Large intestine (tissue), 12 donors: ENCODE measurements around the gene SCG3. TPM values are rescaled to one million over a fixed set of nuclear protein-coding genes. Genes with fewer than 3 reads are reported as not detected.
"Not testable (repeated sequence)": the region's sequence is repeated elsewhere in the genome, so short reads cannot be mapped to it uniquely, and the experiment has no call there.

Source experiments
- DNase-seq, 2 donors: peaks; one replicate each; pipeline versions ENCODE4 v3.0.0 to v3.0.0-alpha.2; 2013
- H3K27ac ChIP-seq: one replicate; pipeline ENCODE4 v1.5.1; 2013; ENCODE audit warnings: low read length
- H3K27me3 ChIP-seq: 2 replicates; pipeline ENCODE4 v1.6.1; 2013; ENCODE audit warnings: low read length; ENCODE audit not compliant: control insufficient read depth, insufficient read depth
- H3K36me3 ChIP-seq: 2 replicates; pipeline ENCODE4 v1.6.1; 2013; ENCODE audit warnings: low read length; ENCODE audit not compliant: control insufficient read depth, insufficient read depth
- H3K4me1 ChIP-seq: one replicate; pipeline ENCODE4 v1.6.1; 2013; ENCODE audit warnings: low read length; ENCODE audit not compliant: control insufficient read depth, insufficient read depth
- H3K4me3 ChIP-seq: one replicate; pipeline ENCODE4 v1.5.1; 2013; ENCODE audit warnings: low read length
- H3K9me3 ChIP-seq: one replicate; pipeline ENCODE4 v1.6.1; 2013; ENCODE audit warnings: mild to moderate bottlenecking, low read depth, low read length, moderate library complexity; ENCODE audit not compliant: control insufficient read depth
- WGBS: methylation state at CpG from one replicate; pipeline ENCODE4 v1.1.5; 2013; ENCODE audit warnings: low lambda C conversion rate; ENCODE audit not compliant: insufficient coverage; 5-methylcytosine and 5-hydroxymethylcytosine counted together
- long read RNA-seq, 11 donors: transcript quantifications; one replicate each; lab custom pipeline, GENCODE V29; 2026
- polyA plus RNA-seq: library from polyadenylated mRNA; unstranded; fragments of 120-200 nt; gene quantifications from one replicate; pipeline ENCODE4 v1.2.1, GENCODE V29; 2013

SCG3 gene
- polyA plus RNA-seq, result 10.0 TPM
- long read RNA-seq, donor 1, result 0 reads
- long read RNA-seq, donor 2, partial matches to known transcripts, result 0 of 1 reads
- long read RNA-seq, donor 2, other reads (novel, unspliced or antisense), result 0 of 1 reads
- long read RNA-seq, donor 3, result 0 reads
- long read RNA-seq, donor 4, result 0 reads
- long read RNA-seq, donor 5, partial matches to known transcripts, result 0 of 3 reads
- long read RNA-seq, donor 5, other reads (novel, unspliced or antisense), result 0 of 3 reads
- long read RNA-seq, donor 6, result 0 reads
- long read RNA-seq, donor 7, partial matches to known transcripts, result 0 of 3 reads
- long read RNA-seq, donor 7, other reads (novel, unspliced or antisense), result 0 of 3 reads
- long read RNA-seq, donor 8, partial matches to known transcripts, result 0 of 3 reads
- long read RNA-seq, donor 8, other reads (novel, unspliced or antisense), result 0 of 3 reads
- long read RNA-seq, donor 9, partial matches to known transcripts, result 0 of 2 reads
- long read RNA-seq, donor 9, other reads (novel, unspliced or antisense), result 0 of 2 reads
- long read RNA-seq, donor 10, partial matches to known transcripts, result 0 of 1 reads
- long read RNA-seq, donor 10, other reads (novel, unspliced or antisense), result 0 of 1 reads
- long read RNA-seq, donor 11, partial matches to known transcripts, result 0 of 1 reads
- long read RNA-seq, donor 11, other reads (novel, unspliced or antisense), result 0 of 1 reads

GRCh38 chr15:51681303-51681963 is at the start of gene SCG3:
SCG3 (plus strand) TSS chr15:51681503; CDS start chr15:51681756, 253 bp downstream.
- H3K9me3 ChIP-seq, result no peaks in the 10 kb centered on the region
- H3K4me3 ChIP-seq, result peak within 1 kb of the TSS; percentile 21
- H3K27me3 ChIP-seq, result peaks cover 8% of the 10 kb centered on the region
- H3K4me1 ChIP-seq, result peaks cover 6% of the 10 kb centered on the region
- WGBS, result 0% methylated on average over 4 of the region's 38 CpGs
- peak; percentile 74 to 86 for DNase-seq
- H3K36me3 ChIP-seq, result no peaks in the 10 kb centered on the region
- no peak within 1 kb of the TSS for H3K27ac ChIP-seq

- H3K4me3 ChIP-seq, result no peak overlapping the region
- no peak overlapping the region for H3K27ac ChIP-seq
- WGBS, result no CpG with 5 or more reads among the region's 3 CpGs
- no peaks in the 10 kb centered on the region for H3K27me3 ChIP-seq
- H3K36me3 ChIP-seq, result no peaks in the 10 kb centered on the region
- no peaks in the 10 kb centered on the region for H3K9me3 ChIP-seq
- no peaks in the 10 kb centered on the region for H3K4me1 ChIP-seq
- DNase-seq, result no peak
These were observed 46.6 kb upstream of the SCG3 start for GRCh38 chr15:51634591-51635198.

GRCh38 chr15:51641490-51642130 is 39.7 kb upstream of the SCG3 start:
- Histone ChIP-seq H3K9me3 (no peaks in the 10 kb centered on the region), H3K4me1 (no peaks in the 10 kb centered on the region), H3K27ac (no peak overlapping the region), H3K27me3 (no peaks in the 10 kb centered on the region), H3K4me3 (no peak overlapping the region), H3K36me3 (no peaks in the 10 kb centered on the region)
- DNase-seq, result no peak
- 35% methylated on average over 2 of the region's 4 CpGs for WGBS

- WGBS, result no CpG with 5 or more reads among the region's 1 CpG
- no peaks in the 10 kb centered on the region for H3K27me3 ChIP-seq
- peak overlapping the region; percentile 2 for H3K27ac ChIP-seq
- no peaks in the 10 kb centered on the region for H3K36me3 ChIP-seq
- no peaks in the 10 kb centered on the region for H3K4me1 ChIP-seq
- peak in 1 of 2 donors; percentile 36 for DNase-seq
- no peak overlapping the region for H3K4me3 ChIP-seq
- no peaks in the 10 kb centered on the region for H3K9me3 ChIP-seq
These were observed 38.6 kb upstream of the SCG3 start for GRCh38 chr15:51642696-51643095.

- Histone ChIP-seq H3K27me3 (no peaks in the 10 kb centered on the region), H3K27ac (peak overlapping the region; percentile 11)
- 89% methylated on average over 1 of the region's 3 CpGs for WGBS
These were observed 34.2 kb upstream of the SCG3 start for GRCh38 chr15:51647128-51647562.

GRCh38 chr15:51648101-51648500 is 33.2 kb upstream of the SCG3 start:
- H3K36me3 ChIP-seq, H3K27ac ChIP-seq, H3K27me3 ChIP-seq, H3K4me1 ChIP-seq, H3K9me3 ChIP-seq, DNase-seq, H3K4me3 ChIP-seq: not testable (repeated sequence)
- WGBS, result no CpG with 5 or more reads among the region's 1 CpG

More at GRCh38 chr15:51647128-51647562, 34.2 kb upstream of the SCG3 start:
- H3K9me3 ChIP-seq, result no peaks in the 10 kb centered on the region
- H3K4me1 ChIP-seq, result no peaks in the 10 kb centered on the region
- no peak overlapping the region for H3K4me3 ChIP-seq
- DNase-seq, result peak; percentile 33 to 65
- H3K36me3 ChIP-seq, result no peaks in the 10 kb centered on the region

- whole genome bisulfite sequencing, result no CpG with 5 or more reads among the region's 4 CpGs
- H3K36me3 ChIP-seq, H3K9me3 ChIP-seq, H3K4me3 ChIP-seq, H3K27me3 ChIP-seq, H3K4me1 ChIP-seq, DNase-seq, H3K27ac ChIP-seq: not testable (repeated sequence)
These were observed 32.7 kb upstream of the SCG3 start for GRCh38 chr15:51648643-51649042.

GRCh38 chr15:51649659-51650521 is 31.4 kb upstream of the SCG3 start:
- no peak overlapping the region for H3K4me3 ChIP-seq
- peak; percentile 66 to 67 for DNase-seq
- H3K27ac ChIP-seq, result no peak overlapping the region
- WGBS, result 67% methylated on average over 3 of the region's 4 CpGs
- H3K27me3 ChIP-seq, result no peaks in the 10 kb centered on the region
- H3K4me1 ChIP-seq, result no peaks in the 10 kb centered on the region
- H3K9me3 ChIP-seq, result no peaks in the 10 kb centered on the region
- no peaks in the 10 kb centered on the region for H3K36me3 ChIP-seq

- Histone ChIP-seq H3K36me3 (no peaks in the 10 kb centered on the region), H3K9me3 (no peaks in the 10 kb centered on the region), H3K27me3 (no peaks in the 10 kb centered on the region), H3K27ac (no peak overlapping the region), H3K4me3 (no peak overlapping the region), H3K4me1 (no peaks in the 10 kb centered on the region)
- DNase-seq, result no peak
- WGBS, result 86% methylated on average over 2 of the region's 5 CpGs
These were observed 29.1 kb upstream of the SCG3 start for GRCh38 chr15:51652084-51652668.
